RWPE1 (cell line): ENCODE measurements around the gene VSTM2B.
A peak's percentile ranks its signal among the peaks of the same experiment; 100 is the strongest.

ENCODE experiments used
- CTCF ChIA-PET: fragments of 350-600 bp; sonication (Branson Sonifier 250); formaldehyde crosslinking; extraction: SDS; loops from one replicate; lab custom pipeline; 2021; lab: Yijun Ruan, JAX
- POLR2A ChIA-PET: fragments of 400-600 bp; formaldehyde crosslinking; extraction: SDS; loops from one replicate; lab custom pipeline; 2020; ENCODE audit warnings: antibody characterized with exemption; ENCODE audit not compliant: low non-redundant PET; lab: Yijun Ruan, JAX
- DNase-seq: peaks from one replicate; pipeline ENCODE4 v3.0.0; 2012; ENCODE audit warnings: low spot score
- H3K27ac ChIP-seq: fragments of 450-650 bp; 2 replicates; pipeline ENCODE4 v1.5.1; 2017
- CTCF ChIP-seq: fragments of 450-650 bp; conservative IDR thresholded peaks from 2 replicates; pipeline ENCODE4 v1.5.1; 2017; ENCODE audit warnings: low read depth, mild to moderate bottlenecking

Gene VSTM2B

GRCh38 chr19:29528350-29528945 is 2.7 kb downstream of the VSTM2B start:
- ChIA-PET CTCF (interaction anchor here (0.6 to 1.3 kb wide), 10 partner anchors 25 to 972 kb away, joined by 3 to 7 read pairs (median 3); no protein-coding TSS in a partner anchor), POLR2A (no interaction called here)
- TF ChIP-seq CTCF: peak; percentile 61
- no peak overlapping the region for H3K27ac ChIP-seq
- DNase-seq: peak; percentile 55

DNA sequence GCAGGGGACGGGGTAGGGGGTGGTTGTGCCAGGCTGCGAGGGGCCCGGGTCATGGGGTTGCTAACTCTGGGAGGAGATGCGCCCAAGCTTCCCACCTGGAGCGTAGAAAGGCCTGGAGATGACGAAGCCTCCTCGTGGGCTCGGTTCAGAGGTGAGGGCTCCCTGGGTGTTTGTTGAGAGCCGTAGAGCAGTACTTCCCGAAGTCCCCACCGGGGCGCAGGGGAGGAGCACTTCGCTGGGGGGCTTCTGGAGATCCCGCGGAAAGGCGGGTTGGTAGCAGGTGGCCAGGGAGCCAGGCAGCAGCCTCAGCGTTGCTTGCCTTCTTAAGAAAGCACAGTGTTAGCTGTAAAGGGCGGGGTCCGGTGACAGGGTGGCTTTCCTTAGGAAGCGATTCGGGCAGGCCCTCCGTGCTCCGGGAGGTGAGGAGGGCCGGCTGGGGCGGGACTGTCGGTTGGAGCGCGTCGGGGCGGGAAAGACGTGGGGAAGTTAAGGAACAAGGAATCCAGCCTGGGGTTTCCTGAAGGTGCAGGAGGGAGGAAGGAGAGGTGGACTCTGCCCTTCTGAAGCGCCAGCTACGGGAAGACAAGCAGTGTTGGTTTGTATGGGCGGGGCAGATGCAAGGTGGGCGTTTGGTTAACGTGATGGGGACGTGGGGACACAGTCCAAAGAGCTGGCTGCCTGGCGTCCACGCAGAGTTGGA is 3.3 kb downstream of the VSTM2B start:
- H3K27ac ChIP-seq: no peak overlapping the region
- ChIA-PET CTCF (interaction anchor here (0.6 to 1.3 kb wide), 9 partner anchors 10 to 973 kb away, joined by 3 to 7 read pairs (median 3); no protein-coding TSS in a partner anchor), POLR2A (no interaction called here)
- TF ChIP-seq CTCF: no peak
- no peak for DNase-seq

- DNase-seq: no peak
- H3K27ac ChIP-seq: no peak overlapping the region
- CTCF ChIA-PET: interaction anchor here (0.6 to 0.7 kb wide), 3 partner anchors 11 to 266 kb away, joined by 4 to 9 read pairs (median 4); no protein-coding TSS in a partner anchor
- POLR2A ChIA-PET: no interaction called here
- no peak for TF ChIP-seq CTCF
Measured at GRCh38 chr19:29529646-29530539, 4.1 kb downstream of the VSTM2B start.

DNA sequence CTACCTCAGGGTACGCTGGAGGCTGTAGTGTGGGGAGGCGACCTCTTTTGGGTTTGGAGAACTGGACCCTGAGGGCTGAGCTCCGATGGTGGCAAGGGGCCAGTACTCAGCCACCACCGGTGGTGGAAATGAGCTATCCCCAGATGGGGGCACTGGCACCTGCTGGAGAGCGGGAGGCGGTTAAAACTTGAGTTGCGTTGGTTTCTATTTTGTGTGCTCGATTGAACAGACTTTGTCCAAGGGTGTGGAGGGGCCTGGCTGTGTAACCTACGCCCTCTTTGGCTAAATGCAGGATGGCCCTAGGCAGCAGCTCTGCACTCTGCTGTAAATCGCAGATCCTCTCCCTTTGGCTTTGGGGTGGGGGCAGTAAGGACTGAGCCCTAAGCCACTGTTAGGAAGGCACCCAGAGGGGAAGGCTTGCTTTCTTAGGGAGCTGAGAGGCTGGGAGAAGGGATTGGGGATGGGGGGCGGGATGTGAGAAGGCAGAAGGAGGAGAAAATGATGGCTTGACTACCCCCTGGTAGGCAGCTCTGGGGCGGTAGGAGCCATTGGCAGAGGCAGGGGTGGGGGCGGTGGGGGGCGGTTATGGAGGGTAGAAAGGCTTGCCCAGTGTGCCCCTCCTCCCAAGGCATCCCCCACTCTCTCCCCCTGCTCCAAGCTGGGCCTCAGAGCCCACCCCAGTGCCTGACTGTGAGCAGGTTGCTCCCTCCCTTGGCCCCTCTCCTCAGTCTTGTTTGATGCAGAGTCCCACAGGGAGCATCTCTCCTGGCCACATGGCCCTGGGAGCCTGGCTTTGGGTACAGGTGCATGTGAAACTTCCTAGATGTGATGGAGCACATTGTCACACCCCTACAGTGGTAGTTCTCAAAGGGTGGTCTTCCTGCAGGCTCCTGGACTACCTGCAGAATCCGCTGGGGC is 5.0 kb downstream of the VSTM2B start:
- POLR2A ChIA-PET: no interaction called here
- DNase-seq: no peak
- CTCF ChIA-PET: no interaction called here
- H3K27ac ChIP-seq: no peak overlapping the region
- no peak for TF ChIP-seq CTCF

GRCh38 chr19:29531458-29532025 is 5.7 kb downstream of the VSTM2B start:
- DNase-seq: no peak
- no peak for TF ChIP-seq CTCF
- no peak overlapping the region for H3K27ac ChIP-seq
- ChIA-PET CTCF (no interaction called here), POLR2A (no interaction called here)
